Left ventricle myocardium inferior (tissue), 1 donor: ENCODE results near the gene DUSP2. TPM values are rescaled to one million over a fixed set of nuclear protein-coding genes. Genes with fewer than 3 reads are reported as not detected.

Experiments
- DNase-seq: peaks from one replicate; pipeline ENCODE4 v3.0.0-alpha.2; 2020
- H3K27ac ChIP-seq: fragments of 200-600 bp; replicated peaks from 2 replicates; pipeline ENCODE4 v1.8.0; 2021
- H3K27me3 ChIP-seq: fragments of 200-600 bp; 2 replicates; pipeline ENCODE4 v1.8.0; 2021; ENCODE audit warnings: low read depth
- H3K36me3 ChIP-seq: fragments of 200-600 bp; 2 replicates; pipeline ENCODE4 v1.8.0; 2021
- H3K4me1 ChIP-seq: fragments of 200-600 bp; 2 replicates; pipeline ENCODE4 v1.8.0; 2021
- H3K4me3 ChIP-seq: fragments of 200-600 bp; 2 replicates; pipeline ENCODE4 v1.8.0; 2021; ENCODE audit warnings: mild to moderate bottlenecking, moderate library complexity
- H3K9me3 ChIP-seq: fragments of 200-600 bp; replicated peaks from 2 replicates; pipeline ENCODE4 v1.8.0; 2021
- CTCF ChIP-seq: fragments of 200-600 bp; IDR thresholded peaks from 2 replicates; pipeline ENCODE4 v1.8.0; 2021; ENCODE audit warnings: antibody characterized with exemption, mild to moderate bottlenecking, borderline replicate concordance
- intact Hi-C: fragments of 100-400 bp; cut with micrococcal nuclease; formaldehyde crosslinking; loops from one replicate; pipeline ENCODE4 v1.11.0; 2022
- total RNA-seq: library from RNA; stranded (reverse); fragmentation: NEBNext Ultra II Directional; extraction: Animal tissue kit (Norgen Biotek cat#: 25700); gene quantifications from one replicate; pipeline ENCODE4 v1.2.1, GENCODE V29; 2021
- donor health status: DM: no; HTN: yes; CAD: no; lungs with severe emphysema.

The DUSP2 gene
- total RNA-seq, 1 donor from 2014 or later, result 0.82 TPM

- no peaks in the 10 kb centered on the region for H3K9me3 ChIP-seq
- no peak overlapping the region for H3K27ac ChIP-seq
- intact Hi-C loops, result no loop called here
- H3K36me3 ChIP-seq, result no peaks in the 10 kb centered on the region
- H3K27me3 ChIP-seq, result no peaks in the 10 kb centered on the region
- DNase-seq, result no peak
- TF ChIP-seq CTCF, result no peak
- H3K4me1 ChIP-seq, result peaks cover 17% of the 10 kb centered on the region
- H3K4me3 ChIP-seq, result no peak overlapping the region
Measured at GRCh38 chr2:96175951-96176350, 30.7 kb upstream of the DUSP2 start.

GRCh38 chr2:96174251-96175144, 29.3 kb upstream of the DUSP2 start:
- H3K4me1 ChIP-seq, result peaks cover 17% of the 10 kb centered on the region
- peaks cover 4% of the 10 kb centered on the region for H3K9me3 ChIP-seq
- H3K4me3 ChIP-seq, result no peak overlapping the region
- intact Hi-C loops, result no loop called here
- TF ChIP-seq CTCF, result peak; percentile 94
- DNase-seq, result peak; percentile 70
- no peak overlapping the region for H3K27ac ChIP-seq
- H3K36me3 ChIP-seq, result no peaks in the 10 kb centered on the region
- no peaks in the 10 kb centered on the region for H3K27me3 ChIP-seq

GRCh38 chr2:96171831-96172230, 26.6 kb upstream of the DUSP2 start:
- peaks cover 4% of the 10 kb centered on the region for H3K9me3 ChIP-seq
- no peaks in the 10 kb centered on the region for H3K27me3 ChIP-seq
- no peak for TF ChIP-seq CTCF
- H3K4me3 ChIP-seq, result no peak overlapping the region
- H3K36me3 ChIP-seq, result no peaks in the 10 kb centered on the region
- DNase-seq, result no peak
- intact Hi-C loops, result no loop called here
- H3K4me1 ChIP-seq, result peaks cover 14% of the 10 kb centered on the region
- H3K27ac ChIP-seq, result no peak overlapping the region

- Histone ChIP-seq H3K4me1 (peaks cover 3% of the 10 kb centered on the region), H3K27ac (no peak overlapping the region), H3K27me3 (no peaks in the 10 kb centered on the region), H3K4me3 (no peak overlapping the region), H3K36me3 (no peaks in the 10 kb centered on the region), H3K9me3 (peaks cover 4% of the 10 kb centered on the region)
- DNase-seq, result no peak
- intact Hi-C loops, result no loop called here
- TF ChIP-seq CTCF, result no peak
Measured at GRCh38 chr2:96170626-96171025, 25.4 kb upstream of the DUSP2 start.

GRCh38 chr2:96169868-96170507, 24.7 kb upstream of the DUSP2 start:
- intact Hi-C loops, result no loop called here
- no peaks in the 10 kb centered on the region for H3K36me3 ChIP-seq
- H3K27ac ChIP-seq, result no peak overlapping the region
- no peak overlapping the region for H3K4me3 ChIP-seq
- peaks cover 3% of the 10 kb centered on the region for H3K4me1 ChIP-seq
- H3K9me3 ChIP-seq, result peaks cover 4% of the 10 kb centered on the region
- no peak for TF ChIP-seq CTCF
- DNase-seq, result no peak
- peaks cover 2% of the 10 kb centered on the region for H3K27me3 ChIP-seq
